Panc1 (cell line): ENCODE data around the gene AKT1. TPM values are rescaled to one million over a fixed set of nuclear protein-coding genes. Genes with fewer than 3 reads are reported as not detected.

Experiments used
- ATAC-seq: fragments of 200-7000 bp; cut with Tn5 transposase; 2 replicates; pipeline ENCODE4 v1.9.1; 2020; ENCODE audit warnings: mild to moderate bottlenecking, moderate library complexity
- BruUV-seq: library from RNA; stranded (reverse); fragments of 400-500 nt; replicated peaks from 2 replicates; lab custom pipeline; 2021; lab: Mats Ljungman, UMichigan
- CTCF ChIA-PET: fragments of 300-600 bp; sonication (Branson Sonifier 250); formaldehyde crosslinking; loops from one replicate; lab custom pipeline; 2022; ENCODE audit warnings: antibody characterized with exemption; lab: Charles Lee
- POLR2A ChIA-PET: fragments of 300-600 bp; sonication (Branson Sonifier 250); formaldehyde crosslinking; loops from one replicate; lab custom pipeline; 2022; ENCODE audit warnings: antibody characterized with exemption; lab: Charles Lee
- DNase-seq: peaks from one replicate; pipeline ENCODE4 v3.0.0-alpha.2; 2010; ENCODE audit warnings: low read depth, low spot score
- H3K27ac ChIP-seq: 2 replicates; pipeline ENCODE4 v1.5.1; 2011; ENCODE audit warnings: mild to moderate bottlenecking, low read length, inconsistent platforms
- H3K27me3 ChIP-seq: fragments of 200-500 bp; sonication (Bioruptor generic); 2 replicates; pipeline ENCODE4 v1.6.0; 2014; ENCODE audit warnings: low read length, inconsistent platforms; ENCODE audit not compliant: control insufficient read depth, insufficient read depth
- H3K36me3 ChIP-seq: fragments of 200-500 bp; sonication (Bioruptor generic); 2 replicates; pipeline ENCODE4 v1.5.1; 2014; ENCODE audit warnings: inconsistent platforms, mild to moderate bottlenecking, low read length, moderate library complexity; ENCODE audit not compliant: control insufficient read depth, insufficient read depth
- H3K4me1 ChIP-seq: 2 replicates; pipeline ENCODE4 v1.5.1; 2011; ENCODE audit warnings: inconsistent platforms, mild to moderate bottlenecking, low read length, moderate library complexity; ENCODE audit not compliant: control insufficient read depth, insufficient read depth
- H3K4me3 ChIP-seq, 2 experiments: 2 replicates each; pipeline ENCODE4 v1.5.1; 2011 to 2012; ENCODE audit warnings: low read depth in 2 of 2, low read length in 2 of 2, mild to moderate bottlenecking in 2 of 2, inconsistent platforms in 1 of 2, moderate library complexity in 1 of 2
- H3K9me3 ChIP-seq: fragments of 200-500 bp; sonication (Bioruptor generic); 2 replicates; pipeline ENCODE4 v1.5.1; 2014; ENCODE audit warnings: low read depth, mild to moderate bottlenecking, inconsistent platforms, low read length, moderate library complexity; ENCODE audit not compliant: control insufficient read depth, insufficient read depth
- POLR2AphosphoS5 ChIP-seq: IDR thresholded peaks from 2 replicates; pipeline ENCODE4 v1.6.1; 2012; ENCODE audit warnings: mild to moderate bottlenecking, low read depth, low read length, moderate library complexity
- SIN3A ChIP-seq: IDR thresholded peaks from 2 replicates; pipeline ENCODE4 v1.6.1; 2012; ENCODE audit warnings: low read depth, mild to moderate bottlenecking, low read length, moderate library complexity, borderline replicate concordance; ENCODE audit not compliant: insufficient read depth
- TCF7L2 ChIP-seq: IDR thresholded peaks from 2 replicates; pipeline ENCODE4 v1.6.1; 2011; ENCODE audit warnings: mild to moderate bottlenecking, low read depth, low read length, inconsistent platforms
- in situ Hi-C: cut with HindIII; loops from 2 replicates; pipeline ENCODE4 v1.10.0; 2016; ENCODE audit warnings: low sequenced_read_pairs, low pct_unique_long_range_greater_than_20kb
- intact Hi-C: fragments of 100-400 bp; cut with micrococcal nuclease; formaldehyde crosslinking; loops from one replicate; pipeline ENCODE4 v1.10.0; 2022; ENCODE audit not compliant: unreplicated experiment
- total RNA-seq: library from RNA; stranded (reverse); gene quantifications from one replicate; pipeline ENCODE4 v1.2.1, GENCODE V29; 2021; ENCODE audit not compliant: unreplicated experiment
- TF ChIP-seq, protein P1 (sequence below): fragments of 450-650 bp; IDR thresholded peaks from 2 replicates; pipeline ENCODE4 v1.5.1; 2017; ENCODE audit warnings: mild to moderate bottlenecking
- TF ChIP-seq, protein P2 (sequence below), 2 experiments: IDR thresholded peaks; 2 replicates each; pipeline ENCODE4 v1.6.1; 2011 to 2012; ENCODE audit warnings: low read depth in 2 of 2, control low read depth in 1 of 2, low read length in 1 of 2, mild to moderate bottlenecking in 1 of 2, moderate library complexity in 1 of 2; ENCODE audit not compliant: insufficient read depth in 1 of 2

Gene AKT1
- total RNA-seq, 1 experiment from 2014 or later, result 175 TPM

GRCh38 chr14:104741108-104741802, 54.3 kb downstream of the AKT1 start:
- ATAC-seq (no peak), DNase-seq (no peak)
- ChIA-PET CTCF (no interaction called here), POLR2A (no interaction called here)
- Histone ChIP-seq H3K4me1 (no peaks in the 10 kb centered on the region), H3K4me3 (no peak overlapping the region), H3K9me3 (no peaks in the 10 kb centered on the region), H3K27ac (no peak overlapping the region), H3K36me3 (no peaks in the 10 kb centered on the region), H3K27me3 (no peaks in the 10 kb centered on the region)
- BruUV-seq, result no TSS peak
- TF ChIP-seq TCF7L2 (no peak), SIN3A (no peak), POLR2AphosphoS5 (no peak)
- TF ChIP-seq, protein P1, sequence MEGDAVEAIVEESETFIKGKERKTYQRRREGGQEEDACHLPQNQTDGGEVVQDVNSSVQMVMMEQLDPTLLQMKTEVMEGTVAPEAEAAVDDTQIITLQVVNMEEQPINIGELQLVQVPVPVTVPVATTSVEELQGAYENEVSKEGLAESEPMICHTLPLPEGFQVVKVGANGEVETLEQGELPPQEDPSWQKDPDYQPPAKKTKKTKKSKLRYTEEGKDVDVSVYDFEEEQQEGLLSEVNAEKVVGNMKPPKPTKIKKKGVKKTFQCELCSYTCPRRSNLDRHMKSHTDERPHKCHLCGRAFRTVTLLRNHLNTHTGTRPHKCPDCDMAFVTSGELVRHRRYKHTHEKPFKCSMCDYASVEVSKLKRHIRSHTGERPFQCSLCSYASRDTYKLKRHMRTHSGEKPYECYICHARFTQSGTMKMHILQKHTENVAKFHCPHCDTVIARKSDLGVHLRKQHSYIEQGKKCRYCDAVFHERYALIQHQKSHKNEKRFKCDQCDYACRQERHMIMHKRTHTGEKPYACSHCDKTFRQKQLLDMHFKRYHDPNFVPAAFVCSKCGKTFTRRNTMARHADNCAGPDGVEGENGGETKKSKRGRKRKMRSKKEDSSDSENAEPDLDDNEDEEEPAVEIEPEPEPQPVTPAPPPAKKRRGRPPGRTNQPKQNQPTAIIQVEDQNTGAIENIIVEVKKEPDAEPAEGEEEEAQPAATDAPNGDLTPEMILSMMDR, result no peak
- TF ChIP-seq, protein P2, sequence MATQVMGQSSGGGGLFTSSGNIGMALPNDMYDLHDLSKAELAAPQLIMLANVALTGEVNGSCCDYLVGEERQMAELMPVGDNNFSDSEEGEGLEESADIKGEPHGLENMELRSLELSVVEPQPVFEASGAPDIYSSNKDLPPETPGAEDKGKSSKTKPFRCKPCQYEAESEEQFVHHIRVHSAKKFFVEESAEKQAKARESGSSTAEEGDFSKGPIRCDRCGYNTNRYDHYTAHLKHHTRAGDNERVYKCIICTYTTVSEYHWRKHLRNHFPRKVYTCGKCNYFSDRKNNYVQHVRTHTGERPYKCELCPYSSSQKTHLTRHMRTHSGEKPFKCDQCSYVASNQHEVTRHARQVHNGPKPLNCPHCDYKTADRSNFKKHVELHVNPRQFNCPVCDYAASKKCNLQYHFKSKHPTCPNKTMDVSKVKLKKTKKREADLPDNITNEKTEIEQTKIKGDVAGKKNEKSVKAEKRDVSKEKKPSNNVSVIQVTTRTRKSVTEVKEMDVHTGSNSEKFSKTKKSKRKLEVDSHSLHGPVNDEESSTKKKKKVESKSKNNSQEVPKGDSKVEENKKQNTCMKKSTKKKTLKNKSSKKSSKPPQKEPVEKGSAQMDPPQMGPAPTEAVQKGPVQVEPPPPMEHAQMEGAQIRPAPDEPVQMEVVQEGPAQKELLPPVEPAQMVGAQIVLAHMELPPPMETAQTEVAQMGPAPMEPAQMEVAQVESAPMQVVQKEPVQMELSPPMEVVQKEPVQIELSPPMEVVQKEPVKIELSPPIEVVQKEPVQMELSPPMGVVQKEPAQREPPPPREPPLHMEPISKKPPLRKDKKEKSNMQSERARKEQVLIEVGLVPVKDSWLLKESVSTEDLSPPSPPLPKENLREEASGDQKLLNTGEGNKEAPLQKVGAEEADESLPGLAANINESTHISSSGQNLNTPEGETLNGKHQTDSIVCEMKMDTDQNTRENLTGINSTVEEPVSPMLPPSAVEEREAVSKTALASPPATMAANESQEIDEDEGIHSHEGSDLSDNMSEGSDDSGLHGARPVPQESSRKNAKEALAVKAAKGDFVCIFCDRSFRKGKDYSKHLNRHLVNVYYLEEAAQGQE (IDR thresholded peaks at IDR 0.05; ENCODE audit: insufficient read depth in 1 of 2, low read depth in 2 of 2, low read length in 1 of 2), result no peak
- intact Hi-C loops, result no loop called here
- in situ Hi-C loops, result no loop called here

GRCh38 chr14:104739546-104740516, 55.7 kb downstream of the AKT1 start:
- intact Hi-C loops, result no loop called here
- TF ChIP-seq TCF7L2 (no peak), POLR2AphosphoS5 (no peak), SIN3A (no peak)
- TF ChIP-seq, protein P2 (IDR thresholded peaks at IDR 0.05; ENCODE audit: insufficient read depth in 1 of 2, low read depth in 2 of 2, low read length in 1 of 2), result no peak
- TF ChIP-seq, protein P1, result no peak
- no TSS peak for BruUV-seq
- in situ Hi-C loops, result no loop called here
- Histone ChIP-seq H3K27ac (no peak overlapping the region), H3K9me3 (no peaks in the 10 kb centered on the region), H3K4me3 (no peak overlapping the region), H3K4me1 (no peaks in the 10 kb centered on the region), H3K27me3 (no peaks in the 10 kb centered on the region), H3K36me3 (no peaks in the 10 kb centered on the region)
- ATAC-seq (no peak), DNase-seq (no peak)
- ChIA-PET CTCF (no interaction called here), POLR2A (no interaction called here)
